ENCODE measurements around the gene NAT8. TPM values are rescaled to one million over a fixed set of nuclear protein-coding genes. Genes with fewer than 3 reads are reported as not detected.

The NAT8 gene
- total RNA-seq, 1 experiment from 2014 or later = not detected

DNA sequence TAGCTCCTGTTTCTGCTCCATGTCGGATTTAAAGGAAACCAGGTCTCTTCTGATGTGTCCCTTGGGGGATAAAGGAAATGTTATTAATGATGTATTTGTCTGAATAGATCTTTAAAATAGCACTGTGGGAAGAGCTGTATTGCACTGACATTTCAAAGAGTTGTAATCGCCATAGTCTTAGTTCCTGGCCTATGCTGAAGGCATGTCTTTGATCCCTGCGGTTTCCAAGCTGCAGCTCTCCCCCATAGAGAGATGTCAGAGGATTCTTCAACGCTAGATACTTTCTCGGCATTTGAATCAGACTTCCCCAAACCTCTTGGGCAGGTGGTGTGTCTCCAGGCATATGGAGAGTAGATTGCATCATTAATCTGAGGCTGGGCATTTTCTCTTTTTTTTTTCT, 40.4 kb downstream of the NAT8 start:
- no peaks in the 10 kb centered on the region for H3K27me3 ChIP-seq (ENCODE audit: control insufficient read depth, insufficient read depth, low read length)
- no peaks in the 10 kb centered on the region for H3K36me3 ChIP-seq (ENCODE audit: control insufficient read depth, insufficient read depth, low read length)
- no peak overlapping the region for H3K27ac ChIP-seq (ENCODE audit: low read length)
- DNase-seq (ENCODE audit: low read depth, low spot score) (no peak), ATAC-seq (no peak)
- no peak overlapping the region for H3K4me3 ChIP-seq (ENCODE audit: low read depth in 2 of 2, low read length in 2 of 2)
- CTCF ChIA-PET = no interaction called here
- H3K9me3 ChIP-seq (ENCODE audit: control insufficient read depth, insufficient read depth, low read depth, low read length) = no peaks in the 10 kb centered on the region
- TF ChIP-seq TCF7L2 (IDR thresholded peaks at IDR 0.05; ENCODE audit: low read depth, low read length) (no peak), POLR2AphosphoS5 (IDR thresholded peaks at IDR 0.05; ENCODE audit: low read depth, low read length) (no peak), SIN3A (IDR thresholded peaks at IDR 0.05; ENCODE audit: borderline replicate concordance, insufficient read depth, low read depth, low read length) (no peak), CTCF (IDR thresholded peaks at IDR 0.05) (no peak), REST (IDR thresholded peaks at IDR 0.05; ENCODE audit: insufficient read depth in 1 of 2, low read depth in 2 of 2, low read length in 1 of 2) (no peak)
- POLR2A ChIA-PET = no interaction called here
- no TSS peak for BruUV-seq (replicated peaks)
- no peaks in the 10 kb centered on the region for H3K4me1 ChIP-seq (ENCODE audit: control insufficient read depth, insufficient read depth, low read length)
- intact Hi-C loops (cut with micrococcal nuclease; ENCODE audit: unreplicated experiment) = no loop called here
- in situ Hi-C loops (cut with HindIII; ENCODE audit: low pct_unique_long_range_greater_than_20kb, low sequenced_read_pairs) = no loop called here

- Histone ChIP-seq H3K27ac (ENCODE audit: low read length) (no peak overlapping the region), H3K4me1 (ENCODE audit: control insufficient read depth, insufficient read depth, low read length) (no peaks in the 10 kb centered on the region), H3K4me3 (ENCODE audit: low read depth in 2 of 2, low read length in 2 of 2) (no peak overlapping the region), H3K9me3 (ENCODE audit: control insufficient read depth, insufficient read depth, low read depth, low read length) (0 out of 2 replicates have a peak, but pooled peaks cover 3% of the 10 kb centered on the region), H3K27me3 (ENCODE audit: control insufficient read depth, insufficient read depth, low read length) (no peaks in the 10 kb centered on the region), H3K36me3 (ENCODE audit: control insufficient read depth, insufficient read depth, low read length) (no peaks in the 10 kb centered on the region)
- ChIA-PET CTCF (interaction anchor here (0.6 kb wide), 1 partner anchor 120 kb away, joined by 8 read pairs; no protein-coding TSS in a partner anchor), POLR2A (no interaction called here)
- no peak for ATAC-seq
- TF ChIP-seq CTCF (IDR thresholded peaks at IDR 0.05) = no peak
- TF ChIP-seq POLR2AphosphoS5 (IDR thresholded peaks at IDR 0.05; ENCODE audit: low read depth, low read length) = no peak
- in situ Hi-C loops (cut with HindIII; ENCODE audit: low pct_unique_long_range_greater_than_20kb, low sequenced_read_pairs) = no loop called here
- no TSS peak for BruUV-seq (replicated peaks)
- no peak for DNase-seq (ENCODE audit: low read depth, low spot score)
- intact Hi-C loops (cut with micrococcal nuclease; ENCODE audit: unreplicated experiment) = no loop called here
Measured at GRCh38 chr2:73594251-73594650, 48.0 kb downstream of the NAT8 start.
